GM18858 (cell line): ENCODE measurements around the gene COL8A2.

Experiments
- ATAC-seq: cut with Tn5 transposase; IDR thresholded peaks from one replicate; pipeline ENCODE4 v1.9.1; 2021; ENCODE audit not compliant: unreplicated experiment

COL8A2 gene

GRCh38 chr1:36115200-36115669, 9.8 kb downstream of the COL8A2 start:
- no peak for ATAC-seq

- no peak for ATAC-seq
These were observed 10.7 kb downstream of the COL8A2 start for GRCh38 chr1:36114371-36114770.

- ATAC-seq, result no peak
These were observed 12.2 kb downstream of the COL8A2 start for GRCh38 chr1:36112823-36113222.

- ATAC-seq, result no peak
These were observed 13.9 kb downstream of the COL8A2 start for GRCh38 chr1:36111151-36111550.

GRCh38 chr1:36109041-36109679, 15.9 kb downstream of the COL8A2 start:
- ATAC-seq, result no peak

GRCh38 chr1:36108314-36108713, 16.7 kb downstream of the COL8A2 start:
- no peak for ATAC-seq

GRCh38 chr1:36107394-36107793, 17.6 kb downstream of the COL8A2 start:
- ATAC-seq, result no peak

GRCh38 chr1:36106269-36106668, 18.8 kb downstream of the COL8A2 start:
- no peak for ATAC-seq

GRCh38 chr1:36101546-36101945, 23.5 kb downstream of the COL8A2 start:
- no peak for ATAC-seq

- ATAC-seq, result no peak
These were observed 24.6 kb downstream of the COL8A2 start for GRCh38 chr1:36100376-36100775.

GRCh38 chr1:36099681-36100341, 25.2 kb downstream of the COL8A2 start:
- ATAC-seq, result no peak

GRCh38 chr1:36098650-36099365, 26.2 kb downstream of the COL8A2 start:
- no peak for ATAC-seq

- ATAC-seq, result no peak
These were observed 27.1 kb downstream of the COL8A2 start for GRCh38 chr1:36097693-36098585.

- no peak for ATAC-seq
These were observed 28.3 kb downstream of the COL8A2 start for GRCh38 chr1:36096500-36097432.

- no peak for ATAC-seq
These were observed 29.1 kb downstream of the COL8A2 start for GRCh38 chr1:36095760-36096405.

GRCh38 chr1:36094621-36095061, 30.4 kb downstream of the COL8A2 start:
- ATAC-seq, result no peak

GRCh38 chr1:36093929-36094328, 31.1 kb downstream of the COL8A2 start:
- ATAC-seq, result no peak

- ATAC-seq, result no peak
These were observed 31.8 kb downstream of the COL8A2 start for GRCh38 chr1:36093226-36093625.

GRCh38 chr1:36092798-36093185, 32.2 kb downstream of the COL8A2 start:
- ATAC-seq, result no peak
